H9 (cell line): ENCODE data around the gene PTPRN2. TPM values are rescaled to one million over a fixed set of nuclear protein-coding genes. Genes with fewer than 3 reads are reported as not detected.

ENCODE experiments used
- DNase-seq: peaks from one replicate; pipeline ENCODE4 v3.0.0-alpha.2; 2017
- H2AFZ ChIP-seq: one replicate; pipeline ENCODE4 v1.6.1; 2013; ENCODE audit warnings: mild to moderate bottlenecking, low read length, control low read depth, moderate library complexity
- H2AK5ac ChIP-seq: 2 replicates; pipeline ENCODE4 v1.6.1; 2013; ENCODE audit warnings: low read length, control low read depth, mixed read lengths; ENCODE audit not compliant: insufficient read length
- H2BK120ac ChIP-seq: one replicate; pipeline ENCODE4 v1.6.1; 2013; ENCODE audit warnings: low read depth, mild to moderate bottlenecking, low read length, control low read depth, inconsistent platforms; ENCODE audit not compliant: poor library complexity, severe bottlenecking
- H2BK12ac ChIP-seq: 2 replicates; pipeline ENCODE4 v1.6.1; 2013; ENCODE audit warnings: low read length, control low read depth, mixed read lengths, low read depth; ENCODE audit not compliant: insufficient read length
- H2BK15ac ChIP-seq: 2 replicates; pipeline ENCODE4 v1.6.1; 2013; ENCODE audit warnings: low read depth, low read length, control low read depth
- H2BK20ac ChIP-seq: one replicate; pipeline ENCODE4 v1.6.1; 2013; ENCODE audit warnings: low read depth, mild to moderate bottlenecking, low read length, control low read depth, inconsistent platforms; ENCODE audit not compliant: poor library complexity, severe bottlenecking
- H2BK5ac ChIP-seq: 2 replicates; pipeline ENCODE4 v1.6.1; 2013; ENCODE audit warnings: low read length, control low read depth, mixed read lengths; ENCODE audit not compliant: insufficient read length
- H3K14ac ChIP-seq: 2 replicates; pipeline ENCODE4 v1.6.1; 2013; ENCODE audit warnings: low read length, control low read depth; ENCODE audit not compliant: insufficient read depth
- H3K18ac ChIP-seq: 2 replicates; pipeline ENCODE4 v1.6.1; 2013; ENCODE audit warnings: low read depth, mild to moderate bottlenecking, mixed read lengths, low read length, control low read depth; ENCODE audit not compliant: insufficient read length
- H3K23ac ChIP-seq: 2 replicates; pipeline ENCODE4 v1.6.1; 2013; ENCODE audit warnings: low read length, control low read depth, mixed read lengths, low read depth; ENCODE audit not compliant: insufficient read length
- H3K23me2 ChIP-seq: 2 replicates; pipeline ENCODE4 v1.6.1; 2013; ENCODE audit warnings: low read depth, mild to moderate bottlenecking, mixed read lengths, low read length, control low read depth; ENCODE audit not compliant: insufficient read length, poor library complexity, severe bottlenecking
- H3K27ac ChIP-seq: 2 replicates; pipeline ENCODE4 v1.5.1; 2013; ENCODE audit warnings: low read length, control low read depth, mixed read lengths, low read depth; ENCODE audit not compliant: insufficient read length
- H3K27me3 ChIP-seq: 2 replicates; pipeline ENCODE4 v1.6.1; 2013; ENCODE audit warnings: low read length, control low read depth, inconsistent platforms; ENCODE audit not compliant: insufficient read depth
- H3K4ac ChIP-seq: 2 replicates; pipeline ENCODE4 v1.6.1; 2013; ENCODE audit warnings: low read depth, mild to moderate bottlenecking, control low read depth, inconsistent platforms, low read length, moderate library complexity
- H3K4me1 ChIP-seq: 2 replicates; pipeline ENCODE4 v1.6.1; 2013; ENCODE audit warnings: low read length, control low read depth, inconsistent platforms; ENCODE audit not compliant: insufficient read depth
- H3K4me2 ChIP-seq: 2 replicates; pipeline ENCODE4 v1.6.1; 2013; ENCODE audit warnings: low read length, control low read depth, mixed read lengths; ENCODE audit not compliant: insufficient read length, insufficient read depth
- H3K56ac ChIP-seq: 2 replicates; pipeline ENCODE4 v1.6.1; 2013; ENCODE audit warnings: low read depth, mild to moderate bottlenecking, mixed read lengths, low read length, control low read depth; ENCODE audit not compliant: insufficient read length
- H3K79me1 ChIP-seq: 2 replicates; pipeline ENCODE4 v1.6.1; 2013; ENCODE audit warnings: low read depth, mild to moderate bottlenecking, moderate library complexity, low read length, control low read depth, inconsistent platforms; ENCODE audit not compliant: insufficient read depth, poor library complexity, severe bottlenecking
- H3K79me2 ChIP-seq: 2 replicates; pipeline ENCODE4 v1.6.1; 2013; ENCODE audit warnings: low read length, control low read depth, inconsistent platforms; ENCODE audit not compliant: insufficient read depth
- H3K9ac ChIP-seq: 2 replicates; pipeline ENCODE4 v1.6.1; 2013; ENCODE audit warnings: low read length, control low read depth, mixed read lengths; ENCODE audit not compliant: insufficient read length; ENCODE audit errors: extremely low read depth
- H3K9me3 ChIP-seq: one replicate; pipeline ENCODE4 v1.6.1; 2013; ENCODE audit warnings: low read depth, low read length, inconsistent platforms; ENCODE audit not compliant: control insufficient read depth
- H3T11ph ChIP-seq: one replicate; pipeline ENCODE4 v1.6.1; 2013; ENCODE audit warnings: mild to moderate bottlenecking, low read length, control low read depth, inconsistent platforms
- H4K20me1 ChIP-seq: one replicate; pipeline ENCODE4 v1.6.1; 2013; ENCODE audit not compliant: control insufficient read depth, insufficient read length, insufficient read depth
- H4K5ac ChIP-seq: 2 replicates; pipeline ENCODE4 v1.6.1; 2013; ENCODE audit warnings: low read depth, mild to moderate bottlenecking, mixed read lengths, low read length, control low read depth; ENCODE audit not compliant: insufficient read length
- H4K8ac ChIP-seq: replicated peaks from 2 replicates; pipeline ENCODE4 v1.6.1; 2013; ENCODE audit warnings: low read length, control low read depth, mixed read lengths, low read depth; ENCODE audit not compliant: insufficient read length
- H4K91ac ChIP-seq: 2 replicates; pipeline ENCODE4 v1.6.1; 2013; ENCODE audit warnings: low read depth, mild to moderate bottlenecking, moderate library complexity, mixed read lengths, low read length, control low read depth; ENCODE audit not compliant: insufficient read length
- H3K27ac Mint-ChIP-seq, 3 experiments: 2 replicates in 2 of 3; 3 replicates in 1 of 3; pipeline ENCODE4 v1.8.0; 2020 to 2021; ENCODE audit warnings: mixed read lengths in 3 of 3, mild to moderate bottlenecking in 1 of 3, moderate library complexity in 1 of 3
- H3K27me3 Mint-ChIP-seq: 2 replicates; pipeline ENCODE4 v1.8.0; 2021; ENCODE audit warnings: low read depth, mild to moderate bottlenecking, moderate library complexity, mixed read lengths
- H3K36me3 Mint-ChIP-seq, 3 experiments: 2 replicates in 2 of 3; 3 replicates in 1 of 3; pipeline ENCODE4 v1.8.0; 2020 to 2021; ENCODE audit warnings: low read depth in 3 of 3, mixed read lengths in 3 of 3; ENCODE audit not compliant: insufficient read depth in 1 of 3
- H3K4me1 Mint-ChIP-seq, 2 experiments: 2 replicates each; pipeline ENCODE4 v1.8.0; 2020; ENCODE audit warnings: mixed read lengths in 2 of 2
- H3K4me3 Mint-ChIP-seq, 2 experiments: 2 replicates in 1 of 2; 3 replicates in 1 of 2; pipeline ENCODE4 v1.8.0; 2020 to 2021; ENCODE audit warnings: mild to moderate bottlenecking in 2 of 2, mixed read lengths in 2 of 2, moderate library complexity in 1 of 2
- H3K9me3 Mint-ChIP-seq, 2 experiments: 2 replicates in 1 of 2; 3 replicates in 1 of 2; pipeline ENCODE4 v1.8.0; 2020; ENCODE audit warnings: mild to moderate bottlenecking in 2 of 2, mixed read lengths in 2 of 2, moderate library complexity in 1 of 2
- WGBS: extraction: QIAGEN DNeasy Blood & Tissue Kit; methylation state at CpG from one replicate; pipeline ENCODE4 v1.1.7; 2013; ENCODE audit warnings: missing lambda C conversion rate, low lambda C conversion rate, mixed read lengths; ENCODE audit not compliant: insufficient read length; ENCODE audit errors: extremely low coverage; 5-methylcytosine and 5-hydroxymethylcytosine counted together
- total RNA-seq: library from RNA; stranded (reverse); gene quantifications from 2 replicates; pipeline ENCODE4 v1.2.1, GENCODE V29; 2021
- TF ChIP-seq, protein P1 (sequence below): fragments of 200-600 bp; sonication (generic); conservative IDR thresholded peaks from 3 replicates; pipeline ENCODE4 v1.8.0; 2021; ENCODE audit warnings: antibody characterized with exemption, mild to moderate bottlenecking

Gene PTPRN2
- total RNA-seq, 1 experiment from 2014 or later: 5.2 TPM

DNA sequence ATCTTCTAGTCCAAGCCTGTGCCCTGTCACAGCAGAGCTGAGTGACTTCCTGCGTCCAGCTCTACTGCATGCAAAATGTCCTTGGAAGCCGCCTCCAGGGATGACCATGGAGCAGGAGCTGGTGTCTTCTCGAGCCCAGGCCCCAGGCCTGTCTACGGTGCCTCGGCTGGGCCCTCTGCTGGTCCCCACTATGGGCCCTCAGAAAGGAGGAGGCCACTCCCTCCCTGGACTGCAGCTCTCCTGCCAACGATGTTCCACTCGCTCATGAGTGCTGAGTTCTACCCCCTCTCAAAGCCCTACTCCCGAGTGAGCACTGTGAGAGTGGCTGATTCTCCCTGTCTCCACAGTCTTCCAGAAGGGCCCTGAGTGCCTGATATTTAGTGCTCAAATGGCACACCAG lies 504.9 kb downstream of the PTPRN2 start:
- Histone ChIP-seq H4K91ac (no peak overlapping the region), H2BK15ac (no peak overlapping the region), H3K79me2 (no peaks in the 10 kb centered on the region), H2AFZ (no peak overlapping the region), H3K4ac (no peak overlapping the region), H4K20me1 (no peaks in the 10 kb centered on the region), H3K27ac (no peak overlapping the region), H2BK12ac (no peak overlapping the region), H2BK5ac (no peak overlapping the region), H3K56ac (no peak overlapping the region), H3K14ac (no peak overlapping the region), H3T11ph (no peak overlapping the region), H2BK20ac (no peak overlapping the region), H3K23ac (no peak overlapping the region), H2BK120ac (no peak overlapping the region), H4K5ac (no peak overlapping the region), H3K4me1 (no peaks in the 10 kb centered on the region; the same call in 1 of the 2 replicates), H4K8ac (no peak overlapping the region), H3K18ac (no peak overlapping the region), H3K9me3 (no peaks in the 10 kb centered on the region), H3K9ac (no peak overlapping the region), H3K27me3 (no peaks in the 10 kb centered on the region), H3K23me2 (no peaks in the 10 kb centered on the region), H3K79me1 (no peaks in the 10 kb centered on the region), H2AK5ac (no peak overlapping the region), H3K4me2 (no peak overlapping the region)
- Mint-ChIP-seq H3K9me3 (peaks cover 16 to 17% of the 10 kb centered on the region in 2 experiments; a peak in 4 of 5 replicates), H3K4me3 (no peak overlapping the region), H3K27ac (no peak overlapping the region), H3K27me3 (peaks cover 3% of the 10 kb centered on the region; the same call in 1 of the 2 replicates), H3K36me3 (peaks cover 3 to 6% (median 4%) of the 10 kb centered on the region in 3 experiments; a peak in 6 of 7 replicates), H3K4me1 (peaks cover 3 to 14% of the 10 kb centered on the region in 2 experiments; a peak in 2 of 4 replicates)
- TF ChIP-seq, protein P1, sequence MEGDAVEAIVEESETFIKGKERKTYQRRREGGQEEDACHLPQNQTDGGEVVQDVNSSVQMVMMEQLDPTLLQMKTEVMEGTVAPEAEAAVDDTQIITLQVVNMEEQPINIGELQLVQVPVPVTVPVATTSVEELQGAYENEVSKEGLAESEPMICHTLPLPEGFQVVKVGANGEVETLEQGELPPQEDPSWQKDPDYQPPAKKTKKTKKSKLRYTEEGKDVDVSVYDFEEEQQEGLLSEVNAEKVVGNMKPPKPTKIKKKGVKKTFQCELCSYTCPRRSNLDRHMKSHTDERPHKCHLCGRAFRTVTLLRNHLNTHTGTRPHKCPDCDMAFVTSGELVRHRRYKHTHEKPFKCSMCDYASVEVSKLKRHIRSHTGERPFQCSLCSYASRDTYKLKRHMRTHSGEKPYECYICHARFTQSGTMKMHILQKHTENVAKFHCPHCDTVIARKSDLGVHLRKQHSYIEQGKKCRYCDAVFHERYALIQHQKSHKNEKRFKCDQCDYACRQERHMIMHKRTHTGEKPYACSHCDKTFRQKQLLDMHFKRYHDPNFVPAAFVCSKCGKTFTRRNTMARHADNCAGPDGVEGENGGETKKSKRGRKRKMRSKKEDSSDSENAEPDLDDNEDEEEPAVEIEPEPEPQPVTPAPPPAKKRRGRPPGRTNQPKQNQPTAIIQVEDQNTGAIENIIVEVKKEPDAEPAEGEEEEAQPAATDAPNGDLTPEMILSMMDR: no peak
- no CpG with 5 or more reads among the region's 8 CpGs for whole genome bisulfite sequencing
- DNase-seq: no peak
